HepG2 (cell line): ENCODE results near the gene FUT3. TPM values are rescaled to one million over a fixed set of nuclear protein-coding genes. Genes with fewer than 3 reads are reported as not detected.

Experiments used
- CBX5 ChIP-seq: sonication (generic); formaldehyde crosslinking; IDR thresholded peaks from 2 replicates; pipeline ENCODE4 v1.4.0; 2020; ENCODE audit warnings: missing genetic modification reagents, borderline replicate concordance
- FOXA1 ChIP-seq, 2 experiments: fragments of 450-650 bp in 1 of 2; sonication (generic) in 1 of 2; formaldehyde crosslinking in 1 of 2; IDR thresholded peaks; 2 replicates each; pipeline versions ENCODE4 v1.4.0 to v1.6.1; 2016 to 2020; ENCODE audit warnings: missing genetic modification reagents in 1 of 2
- HDAC6 ChIP-seq: fragments of 200-600 bp; sonication (generic); IDR thresholded peaks from 2 replicates; pipeline ENCODE4 v1.7.0; 2017; ENCODE audit warnings: mild to moderate bottlenecking, antibody characterized with exemption, low read length, low read depth
- HHEX ChIP-seq: IDR thresholded peaks from 2 replicates; pipeline ENCODE4 v1.6.1; 2016; ENCODE audit warnings: control low read depth
- IRX3 ChIP-seq: sonication (generic); formaldehyde crosslinking; IDR thresholded peaks from 2 replicates; pipeline ENCODE4 v1.8.1; 2023; ENCODE audit warnings: mild to moderate bottlenecking, low read depth, missing genetic modification reagents, borderline replicate concordance
- MED13 ChIP-seq: sonication (generic); formaldehyde crosslinking; IDR thresholded peaks from 2 replicates; pipeline ENCODE4 v1.5.0; 2020; ENCODE audit warnings: missing genetic modification reagents
- MLLT10 ChIP-seq: sonication (generic); formaldehyde crosslinking; IDR thresholded peaks from 2 replicates; pipeline ENCODE4 v1.4.0; 2020; ENCODE audit warnings: missing genetic modification reagents
- MXD3 ChIP-seq: IDR thresholded peaks from 2 replicates; pipeline ENCODE4 v1.6.1; 2016; ENCODE audit warnings: mild to moderate bottlenecking, missing biosample characterization, missing genetic modification reagents
- PAWR ChIP-seq: sonication (generic); formaldehyde crosslinking; IDR thresholded peaks from 2 replicates; pipeline ENCODE4 v1.4.0; 2020; ENCODE audit warnings: missing genetic modification reagents, mild to moderate bottlenecking, borderline replicate concordance
- POGK ChIP-seq: sonication (generic); formaldehyde crosslinking; conservative IDR thresholded peaks from 2 replicates; pipeline ENCODE4 v1.8.0; 2022; ENCODE audit warnings: mild to moderate bottlenecking, moderate library complexity, missing genetic modification reagents
- TEAD3 ChIP-seq: optimal IDR thresholded peaks from 2 replicates; pipeline ENCODE3; 2016; ENCODE audit warnings: borderline replicate concordance
- TGIF2 ChIP-seq: IDR thresholded peaks from 2 replicates; pipeline ENCODE4 v1.6.1; 2016; ENCODE audit warnings: control low read depth, missing compliant biosample characterization
- USF2 ChIP-seq, 2 experiments: sonication (generic) in 1 of 2; formaldehyde crosslinking in 1 of 2; IDR thresholded peaks; 2 replicates each; pipeline versions ENCODE4 v1.5.1 to v1.6.1; 2011 to 2020; ENCODE audit warnings: borderline replicate concordance in 1 of 2, low read depth in 1 of 2, low read length in 1 of 2, mild to moderate bottlenecking in 1 of 2, missing genetic modification reagents in 1 of 2, moderate library complexity in 1 of 2
- ZBTB49 ChIP-seq: sonication (generic); formaldehyde crosslinking; IDR thresholded peaks from 2 replicates; pipeline ENCODE4 v1.4.0; 2020; ENCODE audit warnings: missing genetic modification reagents, borderline replicate concordance
- ZFP36 ChIP-seq: fragments of 150-350 bp; IDR thresholded peaks from 2 replicates; pipeline ENCODE4 v1.6.1; 2018; ENCODE audit warnings: borderline replicate concordance, low read length, low read depth; ENCODE audit not compliant: partially characterized antibody
- ZIK1 ChIP-seq: sonication (generic); formaldehyde crosslinking; IDR thresholded peaks from 2 replicates; pipeline ENCODE4 v1.5.0; 2020; ENCODE audit warnings: mild to moderate bottlenecking, low read depth, missing genetic modification reagents, borderline replicate concordance
- ZKSCAN8 ChIP-seq: IDR thresholded peaks from 2 replicates; pipeline ENCODE4 v1.6.1; 2016; ENCODE audit warnings: borderline replicate concordance, missing genetic modification reagents, missing compliant biosample characterization
- ZNF260 ChIP-seq: sonication (generic); formaldehyde crosslinking; IDR thresholded peaks from 2 replicates; pipeline ENCODE4 v1.4.0; 2020; ENCODE audit warnings: missing genetic modification reagents, low read depth, mild to moderate bottlenecking, borderline replicate concordance
- ZNF33A ChIP-seq: sonication (generic); formaldehyde crosslinking; IDR thresholded peaks from 2 replicates; pipeline ENCODE4 v1.5.1; 2020; ENCODE audit warnings: missing genetic modification reagents, mild to moderate bottlenecking, moderate library complexity, borderline replicate concordance
- ZNF713 ChIP-seq: sonication (generic); formaldehyde crosslinking; IDR thresholded peaks from 2 replicates; pipeline ENCODE4 v1.4.0; 2020; ENCODE audit warnings: mild to moderate bottlenecking, missing genetic modification reagents
- ZNF776 ChIP-seq: sonication (generic); formaldehyde crosslinking; IDR thresholded peaks from 2 replicates; pipeline ENCODE4 v1.4.0; 2020; ENCODE audit warnings: mild to moderate bottlenecking, missing genetic modification reagents
- polyA plus RNA-seq, 8 experiments: library from polyadenylated mRNA; depleted of rRNA in 3 of 8; stranded (reverse) in 7 of 8; unstranded in 1 of 8; fragments of >200 nt; fragmentation: Illumina TruSeq in 4 of 8; extraction: Trizol in 4 of 8; gene quantifications; 2 replicates each; pipeline versions ENCODE4 v1.2.1 to v1.2.3, GENCODE V29; 2011 to 2016; ENCODE audit warnings: low read depth in 4 of 8, missing spikeins in 1 of 8, mixed read lengths in 1 of 8; ENCODE audit not compliant: insufficient read depth in 1 of 8
- total RNA-seq, 5 experiments: library from RNA; depleted of rRNA; stranded (reverse); fragments of >200 nt; fragmentation: Illumina TruSeq; extraction: Trizol; gene quantifications; 2 replicates each; pipeline ENCODE4 v1.2.3, GENCODE V29; 2016; ENCODE audit warnings: low read depth in 1 of 5

Gene FUT3
- total and polyA plus RNA-seq, 2 of the 13 experiments (the other 11 are each of a cell fraction or from before 2014, with no cell fraction given) = 0.53 to 1.1 TPM

GRCh38 chr19:5827891-5828660 lies 23.2 kb downstream of the FUT3 start (continued):
- no peak for TF ChIP-seq USF2 (IDR thresholded peaks at IDR 0.05; ENCODE audit: low read depth, low read length)
- TF ChIP-seq USF2 (CRISPR knock-in tag; IDR thresholded peaks at IDR 0.05; ENCODE audit: borderline replicate concordance) = peak; percentile 39; the same call in 1 of the 2 replicates
- no peak for TF ChIP-seq MLLT10 (CRISPR knock-in tag)
- no peak for TF ChIP-seq ZNF713 (CRISPR knock-in tag)
- 0 out of 2 replicates have a peak, but pooled peaks have one; percentile 48 for TF ChIP-seq PAWR (CRISPR knock-in tag)
- TF ChIP-seq HHEX (CRISPR knock-in tag) = no peak
- 0 out of 2 replicates have a peak, but pooled peaks have one; percentile 11 for TF ChIP-seq ZBTB49
- peak; percentile 78; the same call in 1 of the 2 replicates for TF ChIP-seq MXD3 (CRISPR knock-in tag)
- TF ChIP-seq ZNF33A = no peak
- TF ChIP-seq ZNF260 (CRISPR knock-in tag) = no peak
- TF ChIP-seq CBX5 (CRISPR knock-in tag) = peak; percentile 62; the same call in 1 of the 2 replicates
- TF ChIP-seq TEAD3 (CRISPR knock-in tag) = peak; percentile 70
- no peak for TF ChIP-seq ZFP36
- peak; percentile 70 for TF ChIP-seq POGK (CRISPR knock-in tag)
- peak; percentile 83; the same call in 1 of the 2 replicates for TF ChIP-seq IRX3 (CRISPR knock-in tag)
- no peak for TF ChIP-seq HDAC6
- no peak; the same call in 1 of the 2 replicates for TF ChIP-seq MED13
- TF ChIP-seq ZNF776 = peak; percentile 93
- no peak for TF ChIP-seq ZIK1
- TF ChIP-seq TGIF2 = no peak
- no peak for TF ChIP-seq FOXA1 (IDR thresholded peaks at IDR 0.05)
- peak; percentile 79 for TF ChIP-seq FOXA1 (CRISPR knock-in tag; IDR thresholded peaks at IDR 0.05)
- 0 out of 2 replicates have a peak, but pooled peaks have one; percentile 76 for TF ChIP-seq ZKSCAN8 (CRISPR knock-in tag)
